Eye (tissue), 1 donor: ENCODE data around the gene BCL11B.
"Not testable (repeated sequence)": the region's sequence is repeated elsewhere in the genome, so short reads cannot be mapped to it uniquely, and the experiment has no call there.

Experiments used
- DNase-seq: peaks from one replicate; pipeline ENCODE4 v3.0.0-alpha.2; 2015

BCL11B gene

DNA sequence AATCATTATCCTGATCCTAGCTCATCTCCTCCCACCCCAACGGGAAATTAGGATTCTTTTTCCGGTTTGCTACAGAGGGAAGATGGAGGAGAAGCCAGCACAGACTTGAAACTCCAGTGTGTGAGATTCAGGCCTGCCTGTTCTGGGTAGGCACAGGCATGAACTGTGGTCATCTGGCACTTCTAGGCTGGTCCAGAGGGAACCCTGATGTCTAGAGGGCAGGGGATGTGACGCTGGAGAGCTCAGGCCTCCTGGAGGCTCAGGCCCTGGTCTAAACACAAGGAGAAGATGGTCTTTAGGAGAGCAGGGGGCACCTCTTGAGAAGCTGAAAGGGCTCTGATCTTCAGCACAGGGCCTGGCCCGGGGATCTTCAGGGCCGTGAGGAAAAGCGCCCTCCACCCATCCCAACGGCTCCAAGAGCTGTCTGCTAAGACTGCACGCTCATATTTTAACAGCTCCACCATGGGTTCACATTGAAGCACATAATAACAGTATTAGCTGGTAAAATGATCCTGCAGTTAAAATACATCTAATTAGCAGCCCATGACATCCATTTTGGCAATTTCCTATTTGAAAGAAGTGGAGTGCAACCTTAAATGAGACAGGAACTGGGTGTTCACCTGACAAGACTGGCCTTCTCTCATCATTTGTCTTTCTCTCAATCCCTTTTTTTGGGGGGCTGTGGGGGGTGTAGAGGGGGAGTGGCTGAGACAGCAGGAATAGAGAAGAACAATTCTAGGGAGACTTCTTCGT is 35.4 kb downstream of the BCL11B start:
- no peak for DNase-seq

DNA sequence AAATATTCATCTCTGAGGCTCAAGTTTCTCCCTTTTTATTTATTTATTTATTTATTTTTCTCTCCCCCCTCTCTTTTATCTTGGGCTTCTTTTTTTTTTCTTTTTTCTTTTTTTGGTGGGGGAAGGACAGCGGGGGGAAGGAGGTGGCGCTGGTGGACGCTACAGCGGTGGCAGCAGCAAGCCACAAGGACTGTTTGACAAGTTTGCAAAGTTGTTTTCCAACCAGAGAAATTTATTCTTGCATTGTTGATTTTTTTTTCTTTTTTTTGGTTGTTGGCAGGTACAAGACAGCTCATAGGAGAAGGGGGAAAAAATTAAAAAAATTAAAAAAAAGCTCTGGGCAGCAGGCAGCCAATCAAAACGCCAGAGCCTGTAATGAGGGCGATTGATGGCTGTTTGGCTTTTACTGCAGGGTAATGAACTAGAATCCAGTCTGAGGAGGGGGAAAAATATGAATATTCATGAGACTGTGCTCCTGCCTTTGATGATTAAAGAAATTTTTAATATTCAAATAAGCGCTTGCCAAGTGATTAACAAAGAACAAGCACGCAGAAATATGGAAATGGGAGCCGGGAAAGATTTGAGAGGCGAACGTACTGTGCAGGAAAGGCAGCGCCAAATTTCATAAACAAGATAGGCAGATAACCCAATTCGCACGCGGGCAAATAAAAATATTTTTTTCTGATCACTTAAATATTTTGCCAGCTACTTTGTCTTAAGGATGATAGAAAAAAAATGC is 36.2 kb downstream of the BCL11B start:
- DNase-seq, result peak; percentile 41

DNA sequence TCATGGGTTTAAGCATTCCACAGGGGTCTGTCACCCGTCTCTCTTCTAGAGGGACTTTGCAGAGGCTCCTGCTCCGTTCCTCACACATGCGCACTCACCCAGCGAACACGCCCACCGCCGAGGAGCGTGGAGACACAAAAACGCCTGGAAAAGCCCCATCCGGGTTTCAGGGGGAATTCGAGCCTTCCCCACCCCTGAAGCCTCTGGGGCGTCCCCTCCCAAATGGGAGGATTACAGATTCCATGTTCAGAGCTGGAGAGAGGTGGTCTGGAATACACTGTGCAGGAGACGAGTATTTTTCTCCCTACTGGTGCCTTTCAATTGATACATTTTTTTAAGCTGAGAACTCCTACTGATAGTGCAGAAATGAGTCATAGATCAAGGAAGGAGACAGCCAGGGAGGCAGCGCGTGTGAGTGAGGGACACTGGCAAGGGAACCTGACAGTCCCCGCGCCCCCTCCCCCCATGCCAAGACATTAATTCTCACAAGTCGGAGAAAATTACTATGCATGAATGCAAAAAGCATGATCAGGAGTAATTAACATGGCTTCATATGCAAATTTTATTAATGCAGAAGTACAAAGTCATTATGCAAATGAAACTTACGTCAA is 36.9 kb downstream of the BCL11B start:
- peak; percentile 85 for DNase-seq

DNA sequence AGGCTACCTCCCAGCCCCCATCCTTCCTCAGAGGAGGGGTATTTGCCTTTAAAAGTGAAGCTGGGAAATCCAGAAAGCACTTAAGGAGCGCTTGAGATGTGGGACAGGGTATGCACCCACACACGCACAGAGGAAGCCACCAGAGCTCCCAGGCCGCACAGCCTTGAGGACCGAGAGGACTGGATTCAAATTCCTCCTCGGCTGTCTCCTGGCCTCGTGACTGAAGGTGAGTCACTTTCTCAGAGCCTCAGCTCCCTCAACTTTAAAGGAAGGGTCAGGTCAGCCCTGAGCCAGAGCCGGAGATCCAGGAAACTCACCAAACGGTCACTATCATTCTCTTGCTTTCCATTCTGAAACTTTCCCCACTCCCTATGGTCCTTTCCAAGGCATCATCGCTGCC is 37.6 kb downstream of the BCL11B start:
- no peak for DNase-seq

DNA sequence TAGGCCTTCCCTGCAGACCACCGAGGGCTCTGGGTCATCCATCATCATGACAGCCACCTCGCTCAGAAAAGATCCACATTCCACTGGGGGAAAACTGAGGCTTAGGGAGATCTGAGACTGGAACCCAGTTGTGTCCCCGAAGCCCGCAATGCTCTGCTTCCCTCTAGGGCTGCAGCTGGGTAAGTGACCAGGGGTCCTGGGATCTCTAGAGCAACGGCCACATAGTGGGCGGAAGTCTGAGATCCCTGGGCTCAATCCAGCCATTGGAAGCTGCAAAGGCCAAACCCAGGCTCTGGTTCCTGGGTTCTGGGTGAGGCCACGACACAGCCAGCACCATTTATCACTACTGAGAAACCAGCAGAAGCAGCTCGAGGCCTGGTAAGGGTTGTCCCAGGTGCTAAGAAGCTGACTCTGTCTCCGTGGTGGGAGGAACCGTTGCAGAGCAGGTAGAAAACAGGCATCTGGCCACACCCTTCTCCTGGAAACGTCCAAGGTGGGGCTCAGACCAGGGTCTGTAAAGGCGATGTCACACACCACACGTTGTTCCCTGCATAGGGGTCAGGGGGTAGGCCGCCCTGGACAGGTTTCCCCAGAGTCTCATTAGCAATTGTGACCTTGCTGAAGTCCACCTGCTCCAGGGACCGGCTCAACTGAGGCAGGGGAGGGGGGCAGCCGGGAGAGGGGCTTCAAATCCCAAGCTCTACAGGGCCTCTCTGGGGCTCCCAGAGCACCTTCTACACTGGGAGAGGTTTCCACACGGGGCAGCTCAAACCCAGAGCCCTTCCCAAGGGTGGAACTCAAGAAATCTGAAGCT is 38.6 kb downstream of the BCL11B start:
- DNase-seq, result no peak

DNA sequence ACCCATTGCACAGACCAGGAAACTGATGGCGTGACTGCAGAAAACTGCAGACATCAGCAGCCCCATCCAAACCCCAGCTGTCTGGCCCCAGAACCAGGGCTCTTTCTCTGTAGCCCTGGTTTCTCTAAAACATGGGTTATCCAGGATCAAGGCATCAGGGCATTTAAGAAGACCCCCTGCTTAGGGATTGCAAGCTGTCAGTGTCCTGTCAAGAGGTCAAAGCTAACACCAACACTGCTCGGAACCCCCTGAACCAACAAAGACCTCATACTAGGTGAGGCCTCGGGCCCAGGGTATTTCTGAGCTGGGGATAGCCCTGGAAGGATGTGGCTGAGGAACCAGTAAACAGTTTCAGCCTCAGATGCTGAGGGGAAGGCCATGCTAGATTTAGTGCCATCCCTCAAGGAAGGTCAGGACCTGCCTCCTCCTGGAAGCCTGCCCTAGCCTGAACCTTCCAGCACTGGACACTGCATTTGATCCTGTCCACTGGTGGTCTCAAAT is 39.2 kb downstream of the BCL11B start:
- DNase-seq, result no peak

DNA sequence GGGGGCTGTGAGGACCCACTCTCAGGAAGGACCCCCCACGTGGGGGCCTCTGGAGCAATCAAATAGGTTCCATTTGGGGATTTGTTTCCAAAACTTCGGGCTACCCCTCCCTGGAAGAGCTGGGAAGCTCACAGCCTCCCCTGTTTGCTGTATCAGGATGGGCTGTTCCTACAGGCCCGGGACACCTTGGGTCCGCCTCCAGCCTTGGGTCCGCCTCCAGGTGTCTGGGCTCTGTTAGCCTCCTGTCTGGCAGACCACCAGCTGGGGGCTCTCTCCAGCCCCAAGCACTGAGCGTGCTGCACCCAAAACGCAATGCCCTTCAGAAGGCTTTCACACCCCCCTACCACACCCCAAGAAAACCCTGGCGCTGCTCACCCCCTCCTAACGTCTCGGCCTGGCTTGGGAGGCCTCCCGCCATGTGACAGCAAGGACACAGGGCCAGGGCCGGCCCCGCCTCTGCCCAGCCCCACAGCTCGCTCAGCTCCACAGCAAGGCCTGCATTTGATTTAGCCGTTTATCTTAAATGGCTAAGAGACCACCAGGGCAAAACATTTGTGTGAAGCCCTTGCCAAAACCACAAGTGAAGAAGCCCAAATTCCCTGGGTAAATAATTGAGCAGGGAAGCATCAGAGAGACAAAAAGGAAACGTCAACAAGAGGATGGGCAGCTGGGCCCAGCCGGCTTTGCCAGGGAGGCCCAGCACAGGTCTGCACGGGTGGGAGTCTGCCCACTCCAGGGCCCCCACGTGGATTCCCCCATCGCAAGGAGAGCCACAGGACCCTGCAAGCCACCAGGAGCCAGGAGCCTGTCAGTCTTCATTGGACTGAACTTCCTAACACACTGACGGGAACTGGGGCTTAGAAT is 39.9 kb downstream of the BCL11B start:
- DNase-seq, result peak; percentile 84

DNA sequence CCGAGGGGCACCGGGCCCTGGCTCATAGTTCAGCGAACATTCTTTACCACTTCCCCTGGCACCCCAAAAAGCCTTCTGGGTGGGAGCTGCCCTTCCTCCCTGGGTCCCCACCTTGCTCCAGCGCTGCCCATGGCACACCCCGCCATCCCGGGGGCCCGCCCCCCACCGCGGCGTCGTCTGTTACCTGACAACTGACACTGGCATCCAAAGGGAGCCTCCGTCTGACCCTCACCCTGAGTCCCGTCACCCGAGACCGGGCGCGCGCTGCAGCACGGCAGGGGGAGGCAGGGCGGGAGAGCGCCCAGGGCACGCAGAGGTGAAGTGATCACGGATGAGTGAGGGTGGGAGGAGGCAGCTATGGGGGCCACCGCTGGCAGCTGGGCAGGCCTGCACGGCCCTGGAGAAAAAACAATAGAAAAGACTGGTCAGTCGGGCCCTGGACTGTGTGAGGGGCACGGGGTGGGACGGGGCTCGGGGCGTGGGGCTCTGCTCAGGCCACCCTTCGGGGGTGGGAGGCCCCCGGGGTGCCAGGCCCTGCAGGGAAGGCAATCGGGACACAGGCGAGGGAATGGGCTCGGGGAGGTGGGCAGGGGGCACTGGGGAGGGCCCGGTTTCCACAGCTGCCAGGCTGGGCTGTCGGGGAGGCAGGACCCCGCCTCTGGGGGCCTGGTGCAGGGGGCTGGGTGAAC is 40.7 kb downstream of the BCL11B start:
- peak; percentile 74 for DNase-seq

DNA sequence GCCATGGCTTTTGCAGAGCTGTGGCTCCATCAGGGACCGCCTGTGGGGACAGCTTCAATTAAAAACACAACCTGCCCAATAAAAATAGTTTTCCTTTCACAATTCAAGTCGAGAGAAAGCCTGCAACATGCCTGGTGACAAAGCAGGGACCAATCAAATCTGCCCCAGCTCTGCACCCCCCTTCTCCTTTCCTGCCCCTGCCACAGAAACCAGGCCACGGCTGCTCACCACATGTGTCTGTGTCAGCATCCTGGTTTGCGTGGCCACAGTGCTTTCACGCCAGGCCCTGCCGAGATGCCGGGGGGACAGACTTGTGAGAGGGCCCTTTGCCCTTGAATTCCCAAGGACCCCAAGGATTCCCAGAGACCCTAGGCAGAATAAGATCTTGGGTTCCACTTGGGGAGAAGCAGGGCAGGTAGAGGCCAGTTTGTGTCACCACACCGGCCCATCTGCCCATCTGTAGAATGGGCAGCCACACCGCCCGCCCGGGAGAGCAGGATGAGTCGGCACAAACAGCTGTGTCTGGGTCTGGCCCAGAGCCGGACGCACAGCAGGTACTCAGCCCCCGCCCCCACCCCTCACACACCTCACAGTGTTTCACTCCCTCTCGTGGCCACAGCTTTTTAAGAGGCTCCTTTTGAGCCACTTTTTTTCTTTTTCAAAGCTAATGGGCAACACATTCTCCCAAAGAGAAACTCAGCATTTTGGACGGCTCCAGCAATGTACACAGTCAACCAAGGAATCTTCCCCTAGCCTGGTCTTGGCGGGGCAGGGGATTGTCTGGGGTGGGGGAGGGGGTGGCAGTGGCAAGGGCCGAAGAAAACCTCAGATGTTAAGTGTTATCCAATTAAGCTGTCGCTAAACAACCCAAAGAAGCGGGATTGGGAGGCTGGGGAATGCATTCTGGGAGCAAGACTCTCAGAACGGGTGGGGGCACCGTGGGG is 41.5 kb downstream of the BCL11B start:
- peak; percentile 58 for DNase-seq

DNA sequence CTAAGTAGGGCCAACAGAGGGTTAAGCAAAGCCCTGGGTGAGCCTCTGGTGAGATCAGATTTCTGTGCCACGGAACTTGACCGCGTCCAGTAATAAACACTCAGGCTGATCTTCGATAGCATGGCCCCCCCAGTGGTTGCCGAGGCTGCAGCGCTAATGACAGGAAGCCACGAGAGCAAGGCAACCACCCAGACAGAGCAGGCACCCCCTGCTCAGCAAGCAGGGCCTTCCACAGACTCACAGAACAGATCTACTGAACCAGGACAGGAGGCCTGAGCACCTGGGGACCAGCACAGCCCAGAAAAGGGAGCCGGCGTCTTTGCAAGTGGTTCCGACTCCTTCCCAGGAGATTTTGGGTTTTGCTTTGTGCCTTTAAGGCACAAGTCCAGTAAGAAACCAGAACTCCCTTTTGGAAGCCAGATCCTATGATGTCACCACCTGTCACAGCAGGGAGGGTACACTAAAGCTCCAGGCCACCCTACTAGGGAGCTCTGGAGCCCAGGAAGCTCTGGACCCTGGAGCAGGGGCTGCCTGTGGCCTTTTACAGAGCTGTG is 42.3 kb downstream of the BCL11B start:
- DNase-seq, result no peak

DNA sequence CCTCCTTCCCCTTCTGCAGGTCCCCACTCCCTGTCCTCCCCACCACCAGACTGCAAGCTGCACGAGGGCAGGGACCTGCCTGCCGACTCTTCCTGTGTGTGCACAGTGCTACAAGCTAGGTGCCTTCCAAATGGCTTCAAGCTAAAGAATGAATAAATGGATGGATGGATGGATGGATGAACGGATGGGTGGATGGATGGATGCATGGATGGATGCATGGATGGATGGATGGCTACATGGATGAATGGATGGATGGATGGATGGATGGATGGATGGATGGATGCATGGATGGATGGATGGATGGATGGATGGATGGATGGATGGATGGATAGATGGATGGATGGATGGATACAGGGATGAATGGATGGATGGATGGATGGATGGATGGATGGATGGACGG is 43.2 kb downstream of the BCL11B start:
- DNase-seq, result not testable (repeated sequence)

DNA sequence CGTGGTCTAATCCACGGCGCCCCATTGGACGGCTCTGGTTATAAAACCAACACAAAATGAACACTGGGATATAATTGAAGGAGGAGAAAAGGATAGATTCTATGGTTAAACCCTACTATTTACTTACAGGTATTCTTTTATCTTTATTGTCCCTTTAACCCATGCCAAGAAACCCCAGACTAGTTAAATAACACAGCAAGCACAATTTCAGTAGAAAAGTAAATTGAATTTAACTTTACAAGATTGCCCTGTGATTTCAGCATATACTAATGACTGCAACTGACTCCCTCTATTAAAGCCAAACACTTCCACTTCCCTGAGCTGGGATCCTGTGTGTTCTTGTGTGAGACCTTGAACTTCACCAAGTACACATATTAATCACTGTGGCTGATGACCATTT is 45.3 kb downstream of the BCL11B start:
- DNase-seq, result no peak

DNA sequence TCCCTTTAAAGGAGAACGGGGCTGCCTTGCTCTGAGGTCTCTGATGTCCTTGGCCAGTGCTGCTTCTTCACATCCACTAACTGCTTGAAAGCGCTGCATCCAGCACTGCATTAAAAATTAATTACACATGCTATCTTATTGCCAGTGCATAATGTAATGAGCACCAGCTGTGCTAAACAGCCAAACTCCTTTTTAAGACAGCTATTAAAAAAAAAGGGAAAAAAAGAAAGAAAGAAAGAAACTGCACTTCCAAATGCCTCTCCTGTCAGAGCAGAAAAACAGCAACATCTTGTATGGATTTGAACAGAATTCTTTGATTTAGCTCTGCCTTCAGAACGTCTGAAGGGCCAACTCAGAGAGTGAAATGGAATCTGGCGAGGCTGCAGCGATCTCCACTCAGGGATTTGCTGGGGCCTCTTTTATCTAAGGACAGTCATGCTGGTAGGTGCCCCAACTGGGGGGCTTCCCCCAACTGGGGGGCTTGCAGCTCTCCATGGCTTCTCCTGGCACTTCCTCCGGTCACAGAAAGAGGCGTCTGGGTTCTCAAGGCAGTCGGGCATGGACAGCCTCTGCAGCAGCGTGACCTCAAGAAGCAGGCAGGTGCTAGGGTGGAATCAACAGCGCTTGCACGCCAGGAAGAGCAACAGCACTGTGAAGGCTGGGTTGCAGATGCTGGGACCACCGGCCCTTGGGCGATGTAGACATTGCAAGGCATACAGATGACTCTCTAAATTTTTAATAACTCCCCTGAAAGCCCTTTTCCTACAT is 46.4 kb downstream of the BCL11B start:
- DNase-seq, result peak; percentile 74

DNA sequence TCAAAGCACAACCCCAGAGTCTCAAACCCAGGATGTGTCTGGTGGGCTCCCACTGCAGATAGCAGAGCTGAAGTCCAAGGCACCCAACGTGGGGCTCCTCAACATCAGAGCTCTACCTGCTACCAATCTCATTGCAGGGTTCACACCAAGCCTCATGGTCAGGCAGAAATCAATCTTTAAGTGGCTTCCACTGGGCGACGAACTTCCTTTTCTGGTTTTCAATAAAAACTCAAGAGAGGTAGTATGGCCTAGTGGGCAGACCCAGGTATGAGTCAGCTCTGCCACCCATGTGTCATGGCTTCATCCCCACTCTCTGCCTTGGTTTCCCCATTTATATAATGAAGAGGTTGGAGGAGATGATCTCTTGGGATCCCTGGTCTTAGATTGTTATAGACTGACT is 47.0 kb downstream of the BCL11B start:
- no peak for DNase-seq

DNA sequence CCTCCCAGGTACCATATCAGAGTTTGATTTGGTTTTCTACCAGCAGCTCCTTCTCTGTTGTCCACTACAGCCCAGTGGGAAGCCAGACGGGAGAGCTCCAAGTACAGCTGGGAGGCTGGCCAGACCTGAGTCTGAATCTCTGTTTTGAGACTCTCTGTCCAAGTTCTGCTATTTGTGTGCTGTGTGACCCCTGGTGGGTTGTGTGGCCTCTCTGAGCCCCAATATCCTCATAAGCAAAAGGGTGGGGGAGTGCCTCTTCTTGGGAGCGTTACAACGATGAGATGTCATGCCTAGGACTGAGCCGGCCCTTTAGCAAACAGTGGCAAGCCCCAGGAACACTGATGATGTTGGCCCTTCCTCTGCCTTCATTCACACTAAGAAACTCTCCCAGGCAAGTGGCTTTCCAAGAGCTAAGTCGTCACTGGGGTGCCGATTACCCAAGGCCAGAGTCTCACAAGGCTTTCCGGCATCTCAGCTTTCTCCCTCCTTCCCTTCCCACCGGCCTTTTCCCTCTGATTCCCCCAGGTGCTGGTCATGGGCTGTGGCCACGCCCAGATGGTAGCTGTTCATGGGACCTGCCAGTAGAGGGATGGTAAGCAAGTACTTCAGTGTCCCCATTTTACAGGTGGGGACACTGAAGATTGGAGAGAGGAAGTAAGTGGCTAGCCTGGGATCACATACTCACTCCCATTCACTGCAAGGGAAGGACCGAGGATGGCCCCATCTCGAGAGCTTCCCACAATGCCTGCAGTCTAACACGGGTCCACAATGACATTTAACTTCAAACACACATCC is 47.7 kb downstream of the BCL11B start:
- no peak for DNase-seq

DNA sequence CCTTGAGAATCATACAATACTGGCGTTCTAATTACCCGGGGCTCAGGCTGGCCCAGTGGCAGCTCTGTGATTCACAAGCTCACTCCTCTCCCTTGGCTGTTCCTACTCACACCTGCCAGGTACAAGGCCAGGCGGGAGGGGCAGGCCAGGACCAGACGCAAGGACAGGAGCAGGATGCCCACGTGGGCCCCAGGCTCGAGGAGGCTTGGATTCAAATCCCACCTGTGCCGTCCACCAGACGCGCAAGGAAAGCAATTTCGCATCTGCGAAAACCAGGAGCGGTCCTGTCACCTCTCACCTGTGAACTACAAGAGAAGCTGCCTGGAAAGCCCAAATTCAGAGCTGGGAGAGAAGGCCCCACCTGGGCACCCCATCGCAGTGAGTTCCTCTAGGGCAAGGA is 50.6 kb downstream of the BCL11B start:
- DNase-seq, result no peak

DNA sequence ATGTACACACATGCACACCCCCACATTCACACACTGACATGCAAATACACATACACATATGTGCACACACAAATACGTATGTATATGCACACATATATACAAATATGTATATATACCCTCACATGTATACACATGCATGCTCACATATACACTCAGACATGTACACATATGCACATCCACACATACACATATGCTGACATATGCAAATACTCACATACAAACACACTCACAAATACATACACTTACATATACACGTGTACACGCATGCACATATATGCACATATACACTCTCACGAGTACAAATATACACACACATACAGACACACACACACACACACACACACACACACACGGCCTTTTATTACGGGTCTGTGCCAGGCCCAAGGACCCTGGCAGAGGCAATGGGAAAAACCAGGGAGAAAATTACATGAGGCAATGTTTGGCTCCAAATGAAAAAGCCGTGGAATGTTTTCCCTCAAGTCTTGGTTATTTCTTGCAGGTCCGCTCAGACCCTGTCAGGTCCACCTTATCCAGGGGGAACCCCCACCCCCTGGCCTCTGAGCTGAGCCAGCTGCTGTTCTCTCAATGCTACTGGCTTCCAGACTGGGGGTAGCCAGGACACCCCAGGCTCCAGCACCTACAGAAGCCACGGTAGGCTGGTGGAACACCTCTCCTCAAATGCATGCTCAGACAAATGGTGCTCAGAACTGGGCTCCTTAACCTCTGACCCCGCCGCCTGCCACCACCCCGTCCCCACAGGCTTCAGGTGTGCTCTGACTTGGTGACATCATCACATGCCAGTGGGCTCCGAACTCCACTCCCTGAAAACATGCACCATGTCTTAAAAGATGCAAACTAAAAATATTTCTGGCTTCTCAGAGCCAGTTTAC is 54.7 kb downstream of the BCL11B start:
- DNase-seq, result no peak
